ENCODE measurements around the gene MEP1A.
"Not testable (repeated sequence)": the region's sequence is repeated elsewhere in the genome, so short reads cannot be mapped to it uniquely, and the experiment has no call there.

MEP1A gene

GRCh38 chr6:46828939-46829338, 35.8 kb downstream of the MEP1A start:
- H3K23ac ChIP-seq (ENCODE audit: low read length in 2 of 2), result no peak overlapping the region
- H2AK5ac ChIP-seq (ENCODE audit: low read length, severe bottlenecking), result no peak overlapping the region
- no peaks in the 10 kb centered on the region for H3K36me3 ChIP-seq (ENCODE audit: control insufficient read depth in 1 of 2, insufficient read depth in 2 of 2, low read depth in 1 of 2, low read length in 2 of 2)
- no peak overlapping the region for H4K91ac ChIP-seq (ENCODE audit: low read length)
- H3K4me3 ChIP-seq (ENCODE audit: insufficient read depth in 1 of 2, low read depth in 1 of 2, low read length in 2 of 2), result no peak overlapping the region
- H2BK15ac ChIP-seq (ENCODE audit: low read depth, poor library complexity, severe bottlenecking), result no peak overlapping the region
- no peak overlapping the region for H2BK5ac ChIP-seq (ENCODE audit: low read depth, low read length, poor library complexity, severe bottlenecking)
- no peak overlapping the region for H2AFZ ChIP-seq (ENCODE audit: low read depth, low read length)
- peaks cover 0 to 6% of the 10 kb centered on the region in 2 experiments for H3K27me3 ChIP-seq (ENCODE audit: control insufficient read depth in 1 of 2, insufficient read depth in 1 of 2, low read length in 2 of 2)
- no peaks in the 10 kb centered on the region for H3K4me1 ChIP-seq (ENCODE audit: control insufficient read depth, insufficient read depth, low read depth, low read length)
- H3K9ac ChIP-seq (ENCODE audit: low read length), result no peak overlapping the region
- no peak overlapping the region for H3K27ac ChIP-seq (ENCODE audit: low read length, poor library complexity, severe bottlenecking)
- no peak overlapping the region for H3K18ac ChIP-seq (ENCODE audit: low read depth in 1 of 2, low read length in 2 of 2)
- H3K14ac ChIP-seq (ENCODE audit: low read length in 2 of 2), result no peak overlapping the region
- 81% methylated on average over 2 of the region's 2 CpGs for WGBS
- H2BK120ac ChIP-seq (ENCODE audit: low read depth, low read length), result no peak overlapping the region
- no peak overlapping the region for H2BK12ac ChIP-seq (ENCODE audit: low read length in 2 of 2)
- DNase-seq, result no peak
- H3K4me2 ChIP-seq (ENCODE audit: low read length, poor library complexity, severe bottlenecking), result no peak overlapping the region
- H3K79me1 ChIP-seq (replicated peaks; ENCODE audit: low read length, poor library complexity, severe bottlenecking), result no peaks in the 10 kb centered on the region
- no peaks in the 10 kb centered on the region for H3K9me3 ChIP-seq (ENCODE audit: control insufficient read depth, low read length)
- no peak overlapping the region for H4K8ac ChIP-seq (ENCODE audit: low read length)
- no peak overlapping the region for H3K4ac ChIP-seq (ENCODE audit: low read depth in 1 of 2, low read length in 2 of 2)

- Histone ChIP-seq H3K14ac (ENCODE audit: low read length in 2 of 2) (no peak overlapping the region), H3K23ac (ENCODE audit: low read length in 2 of 2) (no peak overlapping the region), H2AFZ (ENCODE audit: low read depth, low read length) (no peak overlapping the region), H3K4me1 (ENCODE audit: control insufficient read depth, insufficient read depth, low read depth, low read length) (no peaks in the 10 kb centered on the region), H3K4ac (ENCODE audit: low read depth in 1 of 2, low read length in 2 of 2) (no peak overlapping the region), H3K27me3 (ENCODE audit: control insufficient read depth in 1 of 2, insufficient read depth in 1 of 2, low read length in 2 of 2) (peaks cover 0 to 6% of the 10 kb centered on the region in 2 experiments), H3K4me3 (ENCODE audit: insufficient read depth in 1 of 2, low read depth in 1 of 2, low read length in 2 of 2) (no peak overlapping the region), H3K4me2 (ENCODE audit: low read length, poor library complexity, severe bottlenecking) (no peak overlapping the region), H2AK5ac (ENCODE audit: low read length, severe bottlenecking) (no peak overlapping the region), H3K36me3 (ENCODE audit: control insufficient read depth in 1 of 2, insufficient read depth in 2 of 2, low read depth in 1 of 2, low read length in 2 of 2) (no peaks in the 10 kb centered on the region), H3K27ac (ENCODE audit: low read length, poor library complexity, severe bottlenecking) (no peak overlapping the region), H3K9me3 (ENCODE audit: control insufficient read depth, low read length) (no peaks in the 10 kb centered on the region), H2BK5ac (ENCODE audit: low read depth, low read length, poor library complexity, severe bottlenecking) (no peak overlapping the region), H4K8ac (ENCODE audit: low read length) (no peak overlapping the region), H3K18ac (ENCODE audit: low read depth in 1 of 2, low read length in 2 of 2) (no peak overlapping the region), H2BK120ac (ENCODE audit: low read depth, low read length) (no peak overlapping the region), H2BK12ac (ENCODE audit: low read length in 2 of 2) (no peak overlapping the region), H3K9ac (ENCODE audit: low read length) (no peak overlapping the region), H2BK15ac (ENCODE audit: low read depth, poor library complexity, severe bottlenecking) (no peak overlapping the region), H3K79me1 (replicated peaks; ENCODE audit: low read length, poor library complexity, severe bottlenecking) (no peaks in the 10 kb centered on the region), H4K91ac (ENCODE audit: low read length) (no peak overlapping the region)
- DNase-seq, result no peak
- no CpG with 5 or more reads among the region's 3 CpGs for WGBS
These were observed 39.6 kb downstream of the MEP1A start for GRCh38 chr6:46832816-46833215.

- not testable (repeated sequence) for H3K4me1 ChIP-seq (ENCODE audit: control insufficient read depth, insufficient read depth, low read depth, low read length); H2BK12ac ChIP-seq (ENCODE audit: low read length in 2 of 2); H3K14ac ChIP-seq (ENCODE audit: low read length in 2 of 2); DNase-seq; H2BK5ac ChIP-seq (ENCODE audit: low read depth, low read length, poor library complexity, severe bottlenecking); H2AK5ac ChIP-seq (ENCODE audit: low read length, severe bottlenecking); H4K91ac ChIP-seq (ENCODE audit: low read length); H2AFZ ChIP-seq (ENCODE audit: low read depth, low read length); H3K4ac ChIP-seq (ENCODE audit: low read depth in 1 of 2, low read length in 2 of 2); H3K18ac ChIP-seq (ENCODE audit: low read depth in 1 of 2, low read length in 2 of 2); H3K27me3 ChIP-seq (ENCODE audit: control insufficient read depth in 1 of 2, insufficient read depth in 1 of 2, low read length in 2 of 2); H2BK120ac ChIP-seq (ENCODE audit: low read depth, low read length); H3K9ac ChIP-seq (ENCODE audit: low read length); H3K79me1 ChIP-seq (replicated peaks; ENCODE audit: low read length, poor library complexity, severe bottlenecking); H2BK15ac ChIP-seq (ENCODE audit: low read depth, poor library complexity, severe bottlenecking); H3K4me3 ChIP-seq (ENCODE audit: insufficient read depth in 1 of 2, low read depth in 1 of 2, low read length in 2 of 2); H3K9me3 ChIP-seq (ENCODE audit: control insufficient read depth, low read length); H3K4me2 ChIP-seq (ENCODE audit: low read length, poor library complexity, severe bottlenecking); H3K27ac ChIP-seq (ENCODE audit: low read length, poor library complexity, severe bottlenecking); H3K23ac ChIP-seq (ENCODE audit: low read length in 2 of 2); H4K8ac ChIP-seq (ENCODE audit: low read length); H3K36me3 ChIP-seq (ENCODE audit: control insufficient read depth in 1 of 2, insufficient read depth in 2 of 2, low read depth in 1 of 2, low read length in 2 of 2)
- WGBS, result 84% methylated on average over 6 of the region's 7 CpGs
These were observed 41.2 kb downstream of the MEP1A start for GRCh38 chr6:46834257-46834916.

GRCh38 chr6:46834991-46835390, 41.8 kb downstream of the MEP1A start:
- not testable (repeated sequence) for H2BK15ac ChIP-seq (ENCODE audit: low read depth, poor library complexity, severe bottlenecking); H2BK120ac ChIP-seq (ENCODE audit: low read depth, low read length); H3K14ac ChIP-seq (ENCODE audit: low read length in 2 of 2); H3K27ac ChIP-seq (ENCODE audit: low read length, poor library complexity, severe bottlenecking); H3K27me3 ChIP-seq (ENCODE audit: control insufficient read depth in 1 of 2, insufficient read depth in 1 of 2, low read length in 2 of 2); H3K4me3 ChIP-seq (ENCODE audit: insufficient read depth in 1 of 2, low read depth in 1 of 2, low read length in 2 of 2); H3K18ac ChIP-seq (ENCODE audit: low read depth in 1 of 2, low read length in 2 of 2); H4K8ac ChIP-seq (ENCODE audit: low read length); DNase-seq; H3K4ac ChIP-seq (ENCODE audit: low read depth in 1 of 2, low read length in 2 of 2); H3K79me1 ChIP-seq (replicated peaks; ENCODE audit: low read length, poor library complexity, severe bottlenecking); H2BK5ac ChIP-seq (ENCODE audit: low read depth, low read length, poor library complexity, severe bottlenecking); H3K4me1 ChIP-seq (ENCODE audit: control insufficient read depth, insufficient read depth, low read depth, low read length); H3K9me3 ChIP-seq (ENCODE audit: control insufficient read depth, low read length); H3K4me2 ChIP-seq (ENCODE audit: low read length, poor library complexity, severe bottlenecking); H2BK12ac ChIP-seq (ENCODE audit: low read length in 2 of 2); H3K9ac ChIP-seq (ENCODE audit: low read length); H3K23ac ChIP-seq (ENCODE audit: low read length in 2 of 2); H3K36me3 ChIP-seq (ENCODE audit: control insufficient read depth in 1 of 2, insufficient read depth in 2 of 2, low read depth in 1 of 2, low read length in 2 of 2); H2AFZ ChIP-seq (ENCODE audit: low read depth, low read length); H2AK5ac ChIP-seq (ENCODE audit: low read length, severe bottlenecking); H4K91ac ChIP-seq (ENCODE audit: low read length)
- WGBS, result 96% methylated on average over 2 of the region's 2 CpGs
